Breast epithelium (tissue), 4 donors: ENCODE measurements around the gene BCAS1. TPM values are rescaled to one million over a fixed set of nuclear protein-coding genes. Genes with fewer than 3 reads are reported as not detected.

Experiments used
- DNase-seq, 2 donors: peaks; one replicate each; pipeline ENCODE4 v3.0.0-alpha.2; 2019; ENCODE audit warnings: low spot score in 2 of 2
- H3K27ac ChIP-seq, 2 donors: fragments of 200-600 bp; sonication (generic) in 1 of 2; one replicate each; pipeline ENCODE4 v1.5.1; 2016 to 2019; ENCODE audit warnings: mild to moderate bottlenecking in 1 of 2
- H3K27me3 ChIP-seq, 2 donors: fragments of 200-600 bp; sonication (generic) in 1 of 2; one replicate each; pipeline versions ENCODE4 v1.5.1 to v1.6.0; 2017 to 2019; ENCODE audit warnings: control low read depth in 1 of 2, mild to moderate bottlenecking in 1 of 2
- H3K36me3 ChIP-seq: fragments of 200-600 bp; one replicate; pipeline ENCODE4 v1.5.1; 2019
- H3K4me1 ChIP-seq, 2 donors: fragments of 200-600 bp; sonication (generic); one replicate each; pipeline ENCODE4 v1.5.1; 2016 to 2019; ENCODE audit warnings: control low read depth in 1 of 2
- H3K4me3 ChIP-seq, 3 donors: fragments of 200-600 bp; sonication (generic); 1 replicate in 2 of 3; 2 replicates in 1 of 3; pipeline ENCODE4 v1.5.1; 2016 to 2019; ENCODE audit warnings: mild to moderate bottlenecking in 3 of 3, moderate library complexity in 2 of 3
- H3K9me3 ChIP-seq, 2 donors: fragments of 200-600 bp; sonication (generic) in 1 of 2; one replicate each; pipeline ENCODE4 v1.5.1; 2016 to 2019; ENCODE audit warnings: control low read depth in 1 of 2
- CTCF ChIP-seq, 3 donors: fragments of 450-650 bp; IDR thresholded peaks; one replicate each; pipeline ENCODE4 v1.5.1; 2016 to 2017; ENCODE audit warnings: antibody characterized with exemption in 3 of 3, mild to moderate bottlenecking in 3 of 3, moderate library complexity in 3 of 3
- POLR2A ChIP-seq: fragments of 450-650 bp; IDR thresholded peaks from one replicate; pipeline ENCODE4 v1.6.1; 2016; ENCODE audit warnings: antibody characterized with exemption, mild to moderate bottlenecking, moderate library complexity
- POLR2AphosphoS5 ChIP-seq, 3 donors: sonication (generic); formaldehyde crosslinking; IDR thresholded peaks; one replicate each; pipeline ENCODE4 v1.6.1; 2017; ENCODE audit warnings: antibody characterized with exemption in 3 of 3
- intact Hi-C: fragments of 100-400 bp; cut with DNase I; formaldehyde crosslinking; loops from one replicate; pipeline ENCODE4 v1.15.1; 2023; ENCODE audit warnings: low total_unique reads
- total RNA-seq, 3 donors: library from RNA; depleted of rRNA; stranded (reverse); fragments of >200 nt; gene quantifications; one replicate each; pipeline ENCODE4 v1.1.0, GENCODE V29; 2016

BCAS1 gene
- total RNA-seq, 3 donors from 2014 or later, result 0.98 to 3.1 TPM; not detected in 1

GRCh38 chr20:54079652-54080051, 9.3 kb upstream of the BCAS1 start:
- Histone ChIP-seq H3K27me3 (no peaks in the 10 kb centered on the region), H3K27ac (no peak overlapping the region), H3K9me3 (no peaks in the 10 kb centered on the region), H3K4me3 (no peak overlapping the region), H3K36me3 (no peaks in the 10 kb centered on the region), H3K4me1 (no peaks in the 10 kb centered on the region)
- no peak for DNase-seq
- intact Hi-C loops, result no loop called here
- no peak for TF ChIP-seq POLR2A
- no peak for TF ChIP-seq POLR2AphosphoS5 (IDR thresholded peaks at IDR 0.05)
- no peak for TF ChIP-seq CTCF (IDR thresholded peaks at IDR 0.05)

- no peak for TF ChIP-seq POLR2AphosphoS5 (IDR thresholded peaks at IDR 0.05)
- TF ChIP-seq POLR2A, result no peak
- TF ChIP-seq CTCF (IDR thresholded peaks at IDR 0.05), result no peak
- no peak overlapping the region for H3K4me3 ChIP-seq
- no peaks in the 10 kb centered on the region for H3K4me1 ChIP-seq
- H3K36me3 ChIP-seq, result no peaks in the 10 kb centered on the region
- intact Hi-C loops, result no loop called here
- no peak overlapping the region for H3K27ac ChIP-seq
- DNase-seq, result no peak
- H3K27me3 ChIP-seq, result no peaks in the 10 kb centered on the region
- no peaks in the 10 kb centered on the region for H3K9me3 ChIP-seq
These were observed 8.0 kb upstream of the BCAS1 start for GRCh38 chr20:54078296-54078984.

GRCh38 chr20:54076259-54076658, 5.9 kb upstream of the BCAS1 start:
- intact Hi-C loops, result no loop called here
- DNase-seq, result no peak
- TF ChIP-seq CTCF (IDR thresholded peaks at IDR 0.05) (no peak), POLR2AphosphoS5 (IDR thresholded peaks at IDR 0.05) (no peak), POLR2A (no peak)
- Histone ChIP-seq H3K4me1 (no peaks in the 10 kb centered on the region), H3K27me3 (no peaks in the 10 kb centered on the region), H3K9me3 (no peaks in the 10 kb centered on the region), H3K27ac (no peak overlapping the region), H3K36me3 (no peaks in the 10 kb centered on the region), H3K4me3 (no peak overlapping the region)

DNA sequence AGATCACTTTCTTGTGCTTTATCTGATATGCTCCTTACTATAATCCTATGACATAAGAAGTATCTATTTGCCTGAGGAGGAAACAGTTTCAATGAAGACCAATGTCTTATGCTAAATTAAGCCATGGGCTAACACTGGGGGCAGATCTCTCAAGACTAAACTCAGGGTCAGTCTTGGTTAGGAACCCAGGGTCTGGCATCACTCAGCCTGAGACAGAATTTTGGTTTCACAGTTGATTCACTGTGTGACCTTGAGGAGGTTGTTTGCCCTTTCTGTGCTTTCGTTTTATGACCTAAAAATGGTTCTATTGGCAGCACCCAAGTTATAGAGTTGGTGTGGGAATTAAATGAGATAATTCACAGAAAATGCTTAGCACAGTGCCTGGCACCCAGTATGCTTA, 4.9 kb upstream of the BCAS1 start:
- TF ChIP-seq CTCF (IDR thresholded peaks at IDR 0.05), result no peak
- TF ChIP-seq POLR2AphosphoS5 (IDR thresholded peaks at IDR 0.05), result no peak
- TF ChIP-seq POLR2A, result no peak
- intact Hi-C loops, result no loop called here
- Histone ChIP-seq H3K27me3 (no peaks in the 10 kb centered on the region), H3K9me3 (no peaks in the 10 kb centered on the region), H3K4me3 (no peak overlapping the region), H3K4me1 (no peaks in the 10 kb centered on the region), H3K27ac (no peak overlapping the region), H3K36me3 (no peaks in the 10 kb centered on the region)
- DNase-seq, result no peak

DNA sequence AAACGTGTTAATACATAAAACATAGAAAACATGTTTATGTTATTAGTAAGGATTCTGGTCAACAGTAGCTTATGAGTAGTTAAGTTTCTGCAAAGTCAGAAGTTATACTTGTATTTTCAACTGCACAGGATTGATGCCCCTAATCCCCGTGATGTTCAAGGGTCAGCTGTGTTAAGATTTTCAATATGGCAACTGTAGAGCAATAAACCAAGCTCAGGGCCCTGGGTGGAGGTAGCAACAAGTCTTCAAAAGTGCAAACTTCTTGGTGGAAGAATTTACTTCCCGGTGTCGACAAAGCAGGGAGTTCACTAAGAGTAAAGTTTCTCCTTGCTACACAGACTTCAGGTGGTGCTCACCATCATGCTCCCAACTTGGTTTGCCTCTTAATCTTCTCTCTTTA, 4.1 kb upstream of the BCAS1 start:
- DNase-seq, result no peak
- Histone ChIP-seq H3K4me3 (no peak overlapping the region), H3K4me1 (no peaks in the 10 kb centered on the region), H3K27me3 (no peaks in the 10 kb centered on the region), H3K9me3 (no peaks in the 10 kb centered on the region), H3K27ac (no peak overlapping the region), H3K36me3 (no peaks in the 10 kb centered on the region)
- intact Hi-C loops, result no loop called here
- TF ChIP-seq POLR2AphosphoS5 (IDR thresholded peaks at IDR 0.05) (no peak), CTCF (IDR thresholded peaks at IDR 0.05) (no peak), POLR2A (no peak)
